Measurements from ENCODE around the gene RPTOR.

DNA sequence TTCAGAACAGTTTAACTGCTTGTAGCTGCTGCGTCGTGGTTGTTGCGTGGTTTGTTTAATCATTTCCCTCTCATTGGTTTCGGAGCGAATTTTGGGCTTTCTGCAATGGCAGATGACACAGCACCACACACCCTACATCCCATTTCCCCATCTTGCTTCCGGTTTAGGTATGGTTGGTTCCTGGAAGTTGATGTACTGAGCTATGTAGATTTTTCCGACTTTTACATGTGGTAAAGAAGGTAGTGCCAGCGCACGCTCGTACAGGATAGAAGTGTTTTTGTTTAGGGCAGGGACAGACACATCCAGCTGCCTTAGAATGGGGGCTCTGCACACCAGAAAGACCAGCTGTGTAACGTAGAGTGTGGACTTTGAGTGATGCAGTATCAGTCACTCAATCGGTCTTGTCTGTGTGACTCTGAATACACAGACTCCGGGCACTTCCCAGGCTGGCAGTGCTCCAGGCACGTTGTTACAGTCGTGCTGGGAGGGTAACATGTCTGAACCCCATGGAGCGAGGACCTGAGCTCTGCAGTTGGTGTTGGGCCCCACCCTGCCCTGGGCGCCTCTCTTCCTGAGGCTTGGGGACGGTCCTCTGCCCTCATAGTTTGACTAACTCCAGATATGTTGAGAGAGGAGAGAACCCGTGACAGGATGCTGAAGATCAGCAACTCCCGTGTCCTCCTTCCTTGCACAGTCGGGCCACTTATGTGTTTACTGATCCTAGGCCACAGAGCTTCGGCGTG is 275.0 kb downstream of the RPTOR start:
- TF ChIP-seq, protein P1, sequence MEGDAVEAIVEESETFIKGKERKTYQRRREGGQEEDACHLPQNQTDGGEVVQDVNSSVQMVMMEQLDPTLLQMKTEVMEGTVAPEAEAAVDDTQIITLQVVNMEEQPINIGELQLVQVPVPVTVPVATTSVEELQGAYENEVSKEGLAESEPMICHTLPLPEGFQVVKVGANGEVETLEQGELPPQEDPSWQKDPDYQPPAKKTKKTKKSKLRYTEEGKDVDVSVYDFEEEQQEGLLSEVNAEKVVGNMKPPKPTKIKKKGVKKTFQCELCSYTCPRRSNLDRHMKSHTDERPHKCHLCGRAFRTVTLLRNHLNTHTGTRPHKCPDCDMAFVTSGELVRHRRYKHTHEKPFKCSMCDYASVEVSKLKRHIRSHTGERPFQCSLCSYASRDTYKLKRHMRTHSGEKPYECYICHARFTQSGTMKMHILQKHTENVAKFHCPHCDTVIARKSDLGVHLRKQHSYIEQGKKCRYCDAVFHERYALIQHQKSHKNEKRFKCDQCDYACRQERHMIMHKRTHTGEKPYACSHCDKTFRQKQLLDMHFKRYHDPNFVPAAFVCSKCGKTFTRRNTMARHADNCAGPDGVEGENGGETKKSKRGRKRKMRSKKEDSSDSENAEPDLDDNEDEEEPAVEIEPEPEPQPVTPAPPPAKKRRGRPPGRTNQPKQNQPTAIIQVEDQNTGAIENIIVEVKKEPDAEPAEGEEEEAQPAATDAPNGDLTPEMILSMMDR (IDR thresholded peaks at IDR 0.05; ENCODE audit: low read depth, low read length) = no peak
- TF ChIP-seq EZH2phosphoT487 (IDR thresholded peaks at IDR 0.05; ENCODE audit: low read depth) = no peak
